Activated T-cell treated with anti-CD3 and anti-CD28 coated beads, Interleukin-2, amount 50 U/mL, for 1 hour (primary cell): ENCODE measurements around the gene MED29.
"Not testable (repeated sequence)": the region's sequence is repeated elsewhere in the genome, so short reads cannot be mapped to it uniquely, and the experiment has no call there.

Source experiments
- DNase-seq: peaks from one replicate; pipeline ENCODE4 v3.0.0-alpha.2; 2020

Gene MED29

DNA sequence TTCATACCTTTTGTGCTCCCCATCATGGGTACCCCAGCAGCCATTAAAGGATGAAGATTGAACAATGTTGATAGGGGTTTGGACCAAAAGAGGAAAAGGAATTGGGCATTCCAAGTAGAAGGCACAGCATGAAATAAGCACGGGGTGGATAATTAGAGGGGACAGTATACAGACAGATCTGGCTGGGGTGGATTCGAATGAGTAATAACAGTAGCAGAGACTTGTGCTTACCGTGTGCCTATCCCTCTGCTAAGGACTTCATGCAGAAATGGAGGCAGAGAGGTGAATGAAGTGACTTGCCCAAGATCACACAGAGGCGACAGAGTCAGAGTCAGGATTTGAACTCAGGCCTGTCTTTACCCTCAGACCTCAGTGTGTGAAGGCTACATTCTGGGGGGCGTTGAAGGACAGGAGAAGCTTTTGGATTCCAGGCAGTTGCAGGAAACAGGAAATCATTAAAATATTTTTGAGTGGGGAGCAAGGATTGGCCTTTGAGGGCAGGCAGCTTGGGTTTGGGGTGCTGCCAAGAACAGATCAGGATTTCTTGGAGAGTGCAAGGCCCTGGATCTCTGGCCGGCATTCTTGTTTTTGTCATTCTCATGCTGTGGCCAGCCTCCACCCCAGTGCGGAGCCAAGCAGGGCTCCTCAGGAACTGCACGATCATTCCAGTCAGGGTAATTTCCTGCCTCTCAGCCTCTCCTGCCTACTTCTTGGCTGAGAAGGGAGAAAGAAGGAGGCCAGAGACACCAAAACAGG lies 19.0 kb upstream of the MED29 start:
- no peak for DNase-seq

DNA sequence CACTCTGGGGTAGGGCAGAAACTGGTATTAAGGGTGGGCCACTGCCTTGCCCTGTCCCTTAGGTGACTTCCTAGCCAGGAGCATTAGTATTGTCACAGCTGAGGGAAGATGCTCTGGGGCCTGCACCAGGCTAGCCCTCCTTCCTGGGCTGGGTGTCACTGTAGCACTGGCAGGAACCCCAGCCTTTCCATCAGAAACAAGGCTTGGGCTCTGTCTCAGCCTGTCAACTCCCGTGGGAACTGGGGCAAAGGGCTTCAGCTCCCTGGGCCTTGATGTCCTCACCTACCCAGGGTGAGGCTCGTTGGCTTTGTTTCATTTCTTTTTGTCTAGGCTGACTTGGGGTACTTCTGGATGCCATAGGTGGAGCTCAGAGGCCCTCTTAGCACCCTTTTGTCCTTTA lies 18.2 kb upstream of the MED29 start:
- DNase-seq = no peak

DNA sequence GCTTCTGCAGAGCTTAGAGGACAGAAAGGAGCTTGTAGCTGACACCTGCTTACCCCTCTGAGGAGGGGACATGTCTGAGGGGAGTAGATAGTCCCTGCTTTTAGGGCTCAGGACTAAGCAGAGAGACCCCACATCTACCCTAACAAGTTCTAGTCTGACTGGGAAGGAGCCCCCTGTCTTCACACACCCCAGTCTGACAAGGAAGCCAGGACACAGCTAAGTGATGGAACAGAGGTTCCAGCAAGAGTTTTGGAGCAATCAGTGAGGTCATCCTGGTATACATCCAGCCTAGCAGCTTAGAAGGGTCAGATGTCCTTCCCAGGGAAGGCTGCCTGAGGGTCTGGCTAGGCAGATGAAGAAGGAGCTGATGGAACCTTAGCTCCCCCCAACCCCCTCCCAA lies 15.2 kb upstream of the MED29 start:
- DNase-seq = no peak

DNA sequence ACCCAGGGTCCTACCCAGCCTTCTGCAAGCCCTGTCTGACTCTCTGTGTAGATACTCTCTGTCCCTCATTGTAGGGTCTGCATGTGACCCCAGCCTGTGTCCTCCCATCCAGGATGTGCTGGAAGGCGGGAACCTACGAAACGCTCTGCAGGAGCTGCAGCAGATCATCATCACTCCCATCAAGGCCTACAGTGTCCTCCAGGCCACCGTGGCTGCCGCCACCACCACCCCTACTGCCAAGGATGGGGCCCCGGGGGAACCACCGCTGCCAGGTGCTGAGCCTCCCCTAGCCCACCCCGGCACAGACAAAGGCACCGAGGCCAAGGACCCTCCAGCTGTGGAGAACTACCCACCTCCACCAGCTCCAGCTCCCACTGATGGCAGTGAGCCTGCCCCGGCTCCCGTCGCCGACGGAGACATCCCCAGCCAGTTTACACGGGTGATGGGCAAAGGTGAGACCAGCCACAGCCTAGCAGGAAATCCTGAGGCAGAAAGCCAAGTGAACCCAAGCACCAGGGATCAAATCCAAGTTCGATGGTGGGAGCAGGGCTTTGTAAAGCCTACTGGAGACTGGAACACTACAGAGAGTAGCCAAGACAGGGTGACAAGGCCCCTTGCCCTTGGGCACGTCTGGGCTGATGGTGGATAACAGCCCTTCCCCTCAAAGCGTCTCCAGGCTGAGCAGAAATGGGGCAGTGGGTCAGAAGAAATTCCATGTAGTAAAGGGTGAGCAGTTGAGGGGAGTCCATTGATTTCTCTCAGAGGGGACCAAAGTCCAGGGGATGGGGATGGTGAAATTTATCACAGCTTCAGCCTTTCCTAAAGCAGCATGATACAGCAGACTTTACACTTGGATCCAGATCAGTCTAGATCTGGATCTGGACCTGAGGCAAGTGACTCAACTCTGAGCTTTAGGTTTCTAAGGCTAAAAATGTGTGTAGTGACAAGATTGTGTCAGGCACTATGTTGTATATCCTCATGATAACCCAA lies 13.5 kb upstream of the MED29 start:
- DNase-seq = no peak

DNA sequence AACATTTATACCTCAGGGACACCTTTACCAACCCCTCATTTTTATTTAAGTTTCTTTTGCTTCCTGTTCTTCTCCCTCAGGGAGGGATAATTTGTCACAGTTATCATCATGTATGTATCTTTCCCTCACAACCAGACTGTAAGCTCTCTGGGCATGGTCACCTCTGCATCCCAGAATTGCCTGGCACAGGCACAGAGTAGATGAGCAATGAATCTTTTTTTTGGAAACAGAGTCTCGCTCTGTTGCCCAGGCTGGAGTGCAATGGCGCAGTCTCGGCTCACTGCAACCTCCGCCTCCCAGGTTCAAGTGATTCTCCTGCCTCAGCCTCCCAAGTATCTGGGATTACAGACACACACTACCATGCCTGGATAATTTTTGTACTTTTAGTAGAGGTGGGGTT lies 11.8 kb upstream of the MED29 start:
- DNase-seq = not testable (repeated sequence)

DNA sequence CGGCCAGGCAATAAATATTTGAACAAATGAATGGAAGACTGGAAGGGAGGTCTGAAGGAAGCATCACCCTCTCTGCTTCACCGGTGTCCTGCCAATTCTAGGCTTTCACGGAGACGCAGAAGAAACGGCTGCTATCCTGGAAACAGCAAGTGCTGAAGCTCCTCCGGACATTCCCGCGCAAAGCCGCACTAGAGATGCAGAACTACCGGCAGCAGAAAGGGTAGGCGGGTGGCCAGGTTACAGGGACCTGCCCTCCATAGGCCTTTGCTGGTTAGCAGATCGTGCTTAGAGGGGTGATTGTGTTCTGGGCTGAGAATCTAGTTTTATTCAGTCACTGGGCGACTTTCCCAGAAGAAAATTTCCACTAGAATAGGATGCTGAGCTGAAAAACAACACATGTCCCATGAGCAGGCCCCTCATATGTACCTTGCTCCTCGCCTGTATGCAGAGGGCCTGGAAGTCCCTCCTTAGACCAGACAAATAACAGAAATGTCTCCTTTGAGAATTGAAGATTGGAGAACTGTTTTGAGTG lies 11.2 kb upstream of the MED29 start:
- DNase-seq = no peak

DNA sequence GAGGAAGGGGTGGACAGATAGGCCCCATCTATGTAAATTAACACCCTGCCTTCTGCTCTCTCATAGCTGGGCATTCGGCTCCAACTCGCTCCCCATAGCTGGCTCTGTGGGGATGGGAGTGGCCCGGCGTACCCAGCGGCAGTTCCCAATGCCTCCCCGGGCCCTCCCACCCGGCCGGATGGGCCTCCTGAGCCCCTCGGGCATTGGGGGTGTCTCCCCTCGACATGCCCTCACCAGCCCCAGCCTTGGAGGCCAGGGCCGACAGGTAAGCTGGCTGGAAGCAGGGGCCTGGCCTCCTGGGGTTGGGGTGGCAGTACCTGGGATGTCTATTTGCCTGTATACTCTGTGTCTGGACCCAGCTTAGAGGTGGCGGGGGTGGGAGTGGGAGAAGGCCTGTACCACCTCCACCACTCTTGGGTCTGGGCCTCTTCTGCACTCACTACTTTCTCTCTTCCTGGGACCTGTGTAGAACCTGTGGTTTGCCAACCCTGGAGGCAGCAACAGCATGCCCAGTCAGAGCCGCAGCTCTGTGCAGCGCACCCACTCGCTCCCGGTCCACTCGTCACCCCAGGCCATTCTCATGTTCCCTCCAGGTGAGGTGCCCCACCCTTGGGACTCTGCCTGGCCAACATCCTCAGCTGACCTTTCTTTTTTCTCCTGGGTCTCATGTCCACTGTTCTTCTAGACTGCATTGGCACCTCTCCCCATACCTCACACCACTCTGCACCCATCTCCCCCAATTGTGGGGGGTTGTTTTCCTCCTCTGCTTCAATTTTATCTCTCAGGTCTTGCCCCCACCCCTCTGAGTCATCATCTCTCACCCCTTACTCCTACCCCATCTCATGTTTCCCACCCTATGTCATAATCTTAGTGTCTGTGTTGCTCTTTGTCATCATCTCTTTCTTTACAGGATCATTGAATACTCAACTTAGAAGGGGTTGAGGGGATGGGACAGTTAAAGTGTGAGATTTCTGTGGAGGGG lies 10.4 kb upstream of the MED29 start:
- no peak for DNase-seq

DNA sequence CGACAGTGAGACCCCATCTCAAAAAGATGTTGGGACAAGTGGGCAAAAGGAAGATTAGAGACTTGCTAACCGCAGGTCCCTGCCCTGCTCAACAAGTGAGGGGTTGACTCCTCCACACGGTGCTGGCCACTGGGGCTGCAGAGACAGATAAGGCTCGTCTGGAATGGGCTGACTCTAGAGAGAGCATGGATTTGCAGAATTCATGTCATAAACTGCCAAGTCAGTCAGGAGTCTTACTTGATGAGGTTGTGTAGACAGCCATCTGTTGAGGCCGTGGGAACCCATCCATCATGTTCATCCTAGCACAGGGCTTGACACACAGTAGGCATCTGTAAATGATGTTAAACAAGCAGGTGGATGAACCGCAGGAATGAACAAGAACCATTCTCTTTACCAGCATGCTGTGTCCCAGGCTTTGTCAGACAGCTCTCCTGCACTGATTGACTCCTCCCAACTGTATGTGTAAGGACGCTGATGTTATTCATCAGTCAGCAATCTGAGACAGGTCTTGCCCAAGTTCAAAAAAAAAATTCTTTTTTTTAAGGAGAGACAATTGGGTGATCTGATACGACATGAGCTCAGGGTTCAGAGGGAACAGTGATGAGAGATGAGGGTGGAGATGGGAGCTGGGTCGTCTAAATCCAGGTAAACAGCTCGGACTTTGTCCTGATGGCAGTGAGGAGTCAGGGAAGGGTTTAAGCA lies 9.1 kb upstream of the MED29 start:
- no peak for DNase-seq

DNA sequence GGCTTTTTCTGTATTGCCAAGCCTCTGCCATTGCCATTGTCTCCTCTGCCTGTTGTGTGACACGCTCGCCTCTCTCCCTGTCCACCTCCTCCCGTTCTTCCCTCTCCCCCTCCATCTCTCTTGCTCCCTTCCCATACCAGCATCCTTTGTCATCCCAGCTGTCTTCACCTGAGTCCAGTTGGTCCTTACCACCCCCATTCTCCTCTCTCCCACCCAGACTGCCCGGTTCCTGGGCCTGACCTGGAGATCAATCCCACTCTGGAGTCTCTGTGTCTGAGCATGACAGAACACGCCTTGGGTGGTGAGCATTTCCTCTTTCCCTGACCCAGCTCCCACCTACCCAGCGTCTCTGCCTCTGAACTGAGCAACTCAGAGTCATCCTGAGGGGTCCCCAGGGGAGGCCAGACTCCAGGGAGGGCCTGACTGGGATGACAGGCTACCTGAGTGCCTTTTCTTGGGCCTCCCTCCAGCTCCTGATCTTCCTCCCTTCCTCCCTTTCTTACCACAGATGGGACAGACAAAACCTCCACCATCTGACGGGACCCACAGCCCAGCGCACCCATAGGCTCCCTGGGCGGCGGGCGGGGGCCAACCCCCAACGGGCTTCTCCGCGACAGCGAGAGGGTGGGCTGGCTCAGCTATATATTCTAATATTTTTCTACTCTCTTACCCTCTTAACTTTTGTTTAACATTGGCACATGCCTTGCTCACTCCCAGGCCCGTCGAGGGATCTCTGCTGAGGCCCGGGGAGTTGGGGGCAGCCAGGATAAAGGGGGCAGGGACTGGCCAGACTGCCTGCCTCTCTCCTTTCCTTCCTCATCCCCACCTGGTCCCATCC lies 8.0 kb upstream of the MED29 start:
- DNase-seq = no peak

DNA sequence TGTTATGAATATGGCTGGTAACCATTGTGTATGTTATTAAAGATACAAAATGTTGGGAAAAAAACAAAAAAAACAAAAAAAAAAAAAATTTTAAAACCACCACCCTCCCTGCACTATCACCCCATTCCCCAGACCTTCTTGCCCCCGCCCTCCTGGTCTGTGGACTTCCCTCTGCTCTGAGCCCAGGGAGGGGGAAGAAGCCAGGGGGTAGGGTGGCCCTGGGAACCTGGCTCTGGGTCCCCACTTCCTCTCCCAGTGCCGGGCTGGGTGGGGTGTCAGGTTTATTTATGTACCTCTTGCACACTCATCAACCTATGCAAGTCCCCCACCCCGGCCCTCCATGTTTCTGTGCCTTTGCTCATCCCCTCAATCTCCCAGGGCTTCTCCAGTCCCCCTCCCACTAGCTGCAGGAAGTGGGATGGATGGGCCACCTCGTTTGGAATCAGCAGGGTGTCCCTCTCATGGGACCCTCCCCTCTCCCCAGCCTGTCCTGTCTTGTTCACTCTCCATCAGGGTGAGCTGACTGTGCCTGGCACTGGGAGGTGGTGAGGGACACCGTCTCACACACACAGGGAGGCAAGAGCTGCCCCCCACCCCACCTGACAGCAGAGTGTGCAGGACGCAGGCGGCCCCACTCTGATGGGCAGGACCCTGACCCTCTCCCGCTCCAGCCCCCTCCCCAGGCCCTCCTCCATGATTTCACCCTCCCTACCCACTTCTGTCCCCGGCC lies 6.2 kb upstream of the MED29 start:
- DNase-seq = no peak

DNA sequence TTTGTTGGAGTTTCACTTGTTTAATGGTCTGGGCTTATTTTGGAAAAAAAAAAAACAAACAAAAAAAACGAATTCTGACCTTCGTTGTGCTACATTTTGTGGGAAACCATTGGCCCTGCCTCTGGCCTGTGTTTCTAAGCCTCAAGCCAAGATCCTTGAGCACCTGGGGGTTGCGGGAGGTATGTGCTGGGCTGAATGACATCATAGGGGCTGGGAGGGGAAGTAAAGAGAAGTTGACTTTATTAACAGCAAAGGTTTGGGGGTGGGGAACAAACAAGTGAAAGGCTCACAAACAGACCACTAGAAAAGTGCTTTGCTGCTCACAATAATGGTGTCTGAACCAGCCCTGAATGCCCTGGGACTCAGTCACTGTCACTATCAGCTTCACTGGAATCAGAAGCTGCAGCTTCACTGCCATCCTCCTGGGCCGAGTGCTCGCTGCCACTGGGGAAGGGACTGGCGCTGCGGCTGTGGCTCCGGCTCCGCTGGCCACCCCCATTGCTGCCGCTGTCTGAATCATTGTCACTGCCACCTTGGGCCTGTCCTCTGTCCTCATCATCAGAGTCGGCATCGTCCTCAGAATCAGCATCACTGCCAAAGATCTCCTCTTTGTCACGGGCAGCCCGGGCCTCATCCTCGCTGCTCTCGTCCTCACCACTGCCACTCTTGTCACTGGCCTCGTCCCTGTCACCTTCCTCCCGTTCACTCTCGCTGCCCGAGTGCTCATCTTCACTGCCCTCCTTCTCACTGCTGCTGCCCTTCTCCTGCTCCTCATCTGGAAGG lies 5.4 kb upstream of the MED29 start:
- DNase-seq = no peak

DNA sequence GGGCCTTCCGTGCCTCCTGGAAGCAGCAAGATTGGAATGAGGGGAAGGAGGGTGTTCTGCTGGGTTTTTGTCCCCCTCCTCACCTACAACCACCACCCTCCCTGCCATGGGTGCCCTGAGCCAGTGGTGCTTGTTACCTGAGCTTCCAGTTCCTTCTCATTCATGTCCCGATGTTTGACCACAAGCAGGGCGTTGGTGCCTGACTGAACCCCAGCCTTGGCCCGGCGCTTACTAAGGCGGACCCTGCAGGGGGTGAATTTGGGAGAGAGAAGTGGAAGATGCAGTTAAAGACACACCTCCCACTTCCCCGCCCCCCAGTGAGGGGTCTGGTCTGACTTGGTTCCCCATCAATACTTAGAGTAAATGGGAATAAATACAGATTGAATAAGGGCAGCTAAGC lies 4.6 kb upstream of the MED29 start:
- no peak for DNase-seq

DNA sequence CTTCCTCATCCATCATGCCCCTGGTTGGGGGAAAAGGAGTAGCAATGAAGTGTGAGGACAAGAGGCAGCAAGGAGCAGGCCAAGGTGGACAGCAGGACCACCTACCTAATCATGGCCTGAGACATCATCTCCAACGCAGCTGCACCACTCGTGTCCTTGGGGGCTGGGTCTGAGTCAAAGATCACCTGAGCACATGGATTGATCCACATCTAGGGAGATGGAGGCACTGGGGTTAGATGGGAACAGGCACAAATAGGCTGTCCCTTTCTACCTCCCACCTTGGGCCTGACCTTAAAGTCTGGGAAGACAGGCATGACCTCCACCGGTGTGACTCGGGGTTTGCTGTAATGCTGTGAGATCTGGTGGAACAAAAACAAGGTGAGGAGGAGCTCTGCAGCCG lies 2.5 kb upstream of the MED29 start:
- no peak for DNase-seq

DNA sequence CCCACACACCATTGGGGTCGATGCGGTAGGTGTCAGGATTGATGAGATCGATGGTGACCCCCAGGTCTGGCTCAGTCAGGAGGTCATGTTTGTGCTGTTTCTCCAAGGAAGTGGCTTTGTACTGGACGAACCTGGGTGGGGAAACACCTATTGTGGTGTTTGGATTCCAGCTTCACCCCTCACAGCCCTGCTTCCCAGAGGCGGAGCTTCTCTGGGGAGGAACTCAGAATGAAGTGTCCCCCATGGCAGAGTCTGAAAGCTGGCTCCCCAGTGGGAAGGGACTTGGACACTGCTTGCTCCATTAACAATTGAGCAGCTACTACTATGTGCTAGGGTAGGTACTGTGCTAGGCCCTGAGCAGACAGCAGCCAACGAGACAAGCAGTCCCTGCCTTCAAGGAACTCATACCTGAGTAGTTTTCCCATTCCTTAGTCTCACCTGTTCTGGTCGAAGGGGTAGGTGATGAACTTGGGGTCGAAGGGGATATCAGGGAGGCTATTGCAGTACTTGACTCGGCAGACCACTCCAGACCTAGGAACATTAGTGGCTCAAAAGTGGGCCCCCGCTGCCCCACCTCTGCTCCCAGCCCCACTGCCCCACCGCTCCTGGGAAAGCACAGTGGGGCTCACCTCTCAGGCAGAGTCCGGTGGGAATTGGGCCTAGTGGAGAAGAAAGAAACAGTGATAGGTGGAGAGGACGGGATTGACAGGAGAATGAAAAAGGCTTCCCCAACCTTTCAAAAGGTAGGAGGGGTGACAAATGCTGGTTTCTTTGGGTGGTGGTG lies 1.4 kb upstream of the MED29 start:
- no peak for DNase-seq

DNA sequence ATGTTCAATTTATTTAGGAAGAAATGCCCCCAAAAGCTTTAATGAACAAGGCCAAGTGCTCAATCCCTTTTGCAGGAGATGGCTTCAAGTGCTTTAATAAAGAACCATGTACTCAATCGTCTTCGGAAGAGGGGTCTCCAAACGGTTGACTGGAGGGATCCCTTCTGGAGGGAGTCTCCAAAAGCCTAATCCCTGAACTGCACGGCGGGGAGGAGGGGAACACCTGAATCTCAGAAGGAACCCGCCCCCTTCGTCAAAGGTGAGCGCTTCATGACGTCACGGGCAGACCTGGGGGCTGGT lies 777 bp upstream of the MED29 start:
- no peak for DNase-seq

DNA sequence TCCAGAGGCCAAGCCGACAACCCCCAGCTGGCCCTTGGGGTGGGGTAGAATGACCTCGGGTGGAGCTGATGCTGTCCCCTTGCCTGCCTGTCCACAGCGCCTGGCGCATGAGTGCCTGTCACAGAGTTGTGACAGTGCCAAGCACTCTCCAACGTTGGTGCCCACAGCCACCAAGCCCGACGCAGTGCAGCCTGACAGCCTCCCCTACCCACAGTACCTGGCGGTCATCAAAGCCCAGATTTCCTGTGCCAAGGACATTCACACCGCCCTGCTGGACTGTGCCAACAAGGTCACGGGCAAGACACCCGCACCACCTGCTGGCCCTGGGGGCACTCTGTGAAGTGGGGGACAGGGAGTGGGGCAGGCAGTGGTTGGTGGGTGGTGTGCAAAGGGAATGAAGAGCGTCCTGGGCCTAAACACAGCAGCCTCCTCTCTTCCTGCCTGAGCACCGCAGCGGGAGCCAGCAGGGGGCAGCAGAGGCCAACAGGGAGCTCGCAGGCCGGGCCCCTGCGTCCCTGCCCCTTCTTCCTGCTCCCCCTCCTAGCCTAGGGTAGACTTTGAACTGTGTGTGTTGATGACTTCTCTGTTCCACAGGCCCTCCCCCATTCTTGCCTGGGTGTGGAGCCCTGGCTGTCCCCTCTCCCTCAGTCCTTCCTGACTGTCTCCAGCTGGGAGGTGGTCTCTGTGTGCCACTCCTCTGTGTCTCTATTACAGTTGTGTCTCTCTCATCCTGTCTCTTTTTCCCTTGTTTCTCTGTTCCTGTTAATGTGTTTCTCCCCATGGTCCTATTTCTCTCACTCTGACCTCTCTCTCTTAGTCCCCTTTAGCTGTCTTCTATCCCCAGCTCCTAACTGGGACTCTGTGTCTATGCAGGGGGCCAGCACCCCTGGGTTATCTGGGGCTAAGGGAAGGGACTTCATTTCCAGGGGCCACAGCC lies 6.5 kb downstream of the MED29 start:
- peak; percentile 97 for DNase-seq

DNA sequence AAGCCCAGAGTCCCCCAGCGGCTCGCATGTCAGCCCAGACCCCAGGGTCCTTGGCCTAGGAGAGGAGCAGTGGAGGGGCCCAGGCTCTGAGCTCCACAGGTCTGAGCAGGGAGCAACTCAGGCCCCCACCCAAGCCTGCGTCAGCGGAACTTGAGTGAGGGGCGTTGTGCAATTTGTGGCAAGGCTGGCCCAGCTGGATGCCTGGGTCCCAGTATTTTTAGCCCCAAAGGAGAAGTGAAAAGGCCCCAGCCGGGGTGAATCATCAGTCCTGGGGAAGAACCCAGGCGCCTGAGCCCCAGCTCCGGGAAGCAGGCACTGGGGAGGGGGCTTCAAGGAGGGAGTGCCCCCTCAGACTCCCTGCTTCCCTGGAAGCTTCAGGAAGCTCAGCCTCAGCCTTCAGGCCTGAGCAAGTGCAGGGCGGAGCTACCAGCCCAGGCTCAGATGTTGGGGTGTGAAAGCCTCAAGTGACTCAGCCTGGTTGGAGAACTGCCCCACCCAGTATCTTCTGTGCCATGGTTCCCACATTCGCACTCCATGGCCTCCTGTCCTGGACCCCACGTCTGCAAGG lies 7.2 kb downstream of the MED29 start:
- DNase-seq = peak; percentile 68
